Uterus (tissue), 2 donors: ENCODE results near the gene SGPP2.

Source experiments
- CTCF ChIP-seq, 4 experiments: fragments of 200-600 bp in 2 of 4; fragments of 450-650 bp in 2 of 4; sonication (generic) in 2 of 4; IDR thresholded peaks; one replicate each; pipeline ENCODE4 v1.5.1; 2016 to 2019; ENCODE audit warnings: antibody characterized with exemption in 4 of 4, mild to moderate bottlenecking in 2 of 4, moderate library complexity in 1 of 4
- POLR2A ChIP-seq, 2 donors: fragments of 450-650 bp; IDR thresholded peaks; one replicate each; pipeline ENCODE4 v1.6.1; 2016; ENCODE audit warnings: antibody characterized with exemption in 2 of 2, mild to moderate bottlenecking in 1 of 2, moderate library complexity in 1 of 2

- no peak for TF ChIP-seq CTCF (IDR thresholded peaks at IDR 0.05)
- no peak for TF ChIP-seq POLR2A (IDR thresholded peaks at IDR 0.05)
These were observed 182.0 kb downstream of the SGPP2 start for GRCh38 chr2:222606306-222606705.
